ENCODE results near the gene KRTAP5-6.

The KRTAP5-6 gene, protein sequence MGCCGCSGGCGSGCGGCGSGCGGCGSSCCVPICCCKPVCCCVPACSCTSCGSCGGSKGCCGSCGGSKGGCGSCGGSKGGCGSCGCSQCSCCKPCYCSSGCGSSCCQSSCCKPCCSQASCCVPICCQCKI

DNA sequence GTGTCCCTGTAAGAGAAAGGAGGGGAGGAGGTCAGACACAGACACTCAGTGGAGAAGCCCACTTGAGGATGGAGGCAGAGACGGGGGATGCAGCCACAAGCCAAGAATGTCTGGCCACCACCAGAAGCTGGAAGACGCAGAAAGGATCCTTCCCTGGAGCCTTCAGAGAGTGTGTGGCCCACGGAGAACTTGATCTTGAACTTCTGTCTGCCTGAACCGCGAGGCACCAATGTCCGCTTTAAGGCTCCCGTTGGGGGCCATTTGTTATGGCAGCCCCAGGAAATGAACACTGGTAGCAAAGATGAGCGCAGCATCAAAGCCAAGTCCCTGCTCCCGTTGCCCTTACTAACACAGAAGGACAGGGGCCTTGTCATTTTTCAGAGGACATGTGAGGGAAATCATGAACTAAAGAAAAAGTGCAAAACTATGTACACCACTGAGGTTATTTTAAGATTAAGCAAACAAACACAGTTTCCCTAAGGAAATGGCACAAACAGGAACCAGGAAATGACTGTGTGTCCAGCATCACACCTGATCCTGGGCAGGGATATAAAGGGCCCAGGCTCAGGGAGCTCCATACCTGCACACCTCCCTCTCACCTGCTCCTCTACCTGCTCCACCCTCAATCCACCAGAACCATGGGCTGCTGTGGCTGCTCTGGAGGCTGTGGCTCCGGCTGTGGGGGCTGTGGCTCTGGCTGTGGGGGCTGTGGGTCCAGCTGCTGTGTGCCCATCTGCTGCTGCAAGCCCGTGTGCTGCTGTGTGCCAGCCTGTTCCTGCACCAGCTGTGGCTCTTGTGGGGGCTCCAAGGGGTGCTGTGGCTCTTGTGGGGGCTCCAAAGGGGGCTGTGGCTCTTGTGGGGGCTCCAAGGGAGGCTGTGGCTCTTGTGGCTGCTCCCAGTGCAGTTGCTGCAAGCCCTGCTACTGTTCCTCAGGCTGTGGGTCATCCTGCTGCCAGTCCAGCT is at the start of gene KRTAP5-6:
Gene KRTAP5-6 (plus strand): TSS at position 588 of the 963 bp plus-strand sequence. CDS start 51 bp downstream, at position 639.
- DNase-seq, result no peak

DNA sequence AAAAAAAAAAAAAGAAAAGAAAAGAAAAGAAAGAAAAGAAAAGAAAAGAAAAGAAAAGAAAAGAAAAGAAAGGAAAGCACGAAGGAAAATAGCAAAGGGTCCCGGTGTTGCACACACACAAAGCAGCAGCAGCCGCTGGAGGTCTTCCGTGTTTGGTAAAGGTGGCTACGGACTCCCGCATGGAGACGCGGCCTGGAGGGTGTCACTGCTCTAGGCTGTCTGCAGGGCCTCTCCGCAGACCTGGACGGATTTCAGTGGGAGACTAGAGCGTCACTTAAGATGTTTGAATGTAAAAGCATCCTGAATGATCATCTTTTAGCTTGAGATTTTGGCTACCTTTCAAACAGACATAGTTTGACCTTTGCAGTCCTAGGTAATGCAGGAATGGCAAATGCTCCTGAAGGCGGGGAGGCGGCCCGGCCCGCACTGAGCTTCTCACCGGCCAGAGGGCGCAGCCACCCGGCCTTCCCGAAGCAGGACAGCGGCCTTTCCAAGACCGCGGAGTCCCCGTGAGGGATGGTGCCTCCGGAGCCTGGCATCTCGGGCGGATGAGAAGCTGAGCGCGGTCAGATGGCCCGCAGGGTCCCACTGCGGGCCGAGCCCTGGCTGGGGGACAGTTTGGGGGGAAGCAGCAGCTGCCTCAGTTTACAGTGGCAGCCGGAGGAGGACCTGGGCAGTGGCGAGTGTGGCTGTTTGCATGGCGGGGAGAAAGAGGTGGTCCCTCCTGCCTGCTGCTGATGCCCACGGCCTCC is 48.9 kb upstream of the KRTAP5-6 start:
- no peak for DNase-seq

DNA sequence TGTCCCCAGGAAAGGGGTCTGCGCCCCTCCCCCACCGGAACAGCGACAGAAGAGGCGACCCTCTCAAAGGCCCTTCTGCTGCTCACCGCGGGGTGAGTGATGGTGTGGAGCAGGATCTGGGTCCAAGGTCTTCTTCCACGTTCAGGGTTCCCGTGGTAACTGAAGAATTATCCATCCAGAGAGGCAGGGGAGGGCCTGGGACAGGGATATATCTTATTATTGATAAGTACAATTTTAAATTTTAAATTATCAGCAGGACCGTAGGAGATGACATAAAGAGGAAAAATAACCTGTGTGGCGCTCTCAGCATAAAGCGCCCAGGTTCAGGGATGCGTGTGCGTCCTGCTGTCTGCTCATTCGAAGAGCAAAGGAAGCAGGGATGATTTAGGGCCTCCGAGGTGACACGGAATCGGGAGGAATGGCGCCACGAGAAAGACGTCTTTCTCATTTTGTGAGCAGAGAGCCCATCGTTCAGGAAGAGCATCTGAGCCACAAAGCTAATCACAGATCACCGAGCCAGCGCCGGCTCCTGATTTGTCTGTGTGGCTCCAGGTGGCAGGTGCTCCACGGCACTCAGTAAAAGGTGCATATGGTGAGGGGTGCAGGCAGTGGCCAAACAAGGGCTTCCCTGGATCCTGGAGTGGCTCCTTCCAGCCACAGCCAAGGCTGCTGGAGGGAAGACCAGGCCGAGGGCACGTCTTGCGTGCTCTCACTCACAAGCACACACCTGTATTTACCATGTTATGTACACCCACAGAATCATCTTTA is 48.2 kb upstream of the KRTAP5-6 start:
- DNase-seq, result no peak

GRCh38 chr11:1650034-1650917 is 46.7 kb upstream of the KRTAP5-6 start:
- DNase-seq, result no peak

DNA sequence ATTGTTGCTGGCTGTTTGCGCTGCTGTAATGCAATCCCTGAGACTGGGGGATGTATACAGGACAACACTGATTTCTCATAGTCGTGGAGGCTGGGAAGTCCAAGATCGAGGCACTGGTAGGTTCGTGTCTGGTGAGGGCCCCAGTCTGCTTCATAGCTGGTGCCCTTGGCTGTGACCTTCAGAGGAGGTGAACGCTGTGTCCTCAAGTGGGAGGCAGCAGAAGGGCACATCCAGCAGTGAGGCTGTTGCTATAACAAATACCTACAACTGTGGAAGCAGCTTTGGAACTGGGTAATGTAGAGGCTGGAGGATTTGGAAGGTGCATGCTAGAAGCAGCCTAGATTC is 46.1 kb upstream of the KRTAP5-6 start:
- DNase-seq, result no peak

GRCh38 chr11:1651411-1651980 is 45.5 kb upstream of the KRTAP5-6 start:
- DNase-seq, result no peak

DNA sequence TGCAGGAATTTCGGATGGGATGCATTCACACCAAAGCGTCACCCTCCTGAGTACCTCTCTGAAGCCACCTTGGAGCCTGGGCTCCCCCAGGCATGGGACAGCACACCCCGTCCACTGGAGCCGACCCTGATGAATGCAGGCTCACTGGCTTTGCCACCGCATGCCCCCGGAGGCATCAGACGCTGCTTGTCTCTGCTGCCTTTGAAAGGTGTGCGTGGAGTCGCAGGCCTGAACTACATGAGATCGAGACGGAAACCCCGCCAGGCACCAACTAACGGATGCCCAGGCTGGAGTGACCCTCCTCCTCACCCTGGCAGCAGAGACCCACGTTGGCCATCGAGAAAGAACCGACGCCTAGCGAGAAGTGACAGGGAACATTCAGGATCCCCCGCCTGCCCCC is 45.0 kb upstream of the KRTAP5-6 start:
- no peak for DNase-seq

DNA sequence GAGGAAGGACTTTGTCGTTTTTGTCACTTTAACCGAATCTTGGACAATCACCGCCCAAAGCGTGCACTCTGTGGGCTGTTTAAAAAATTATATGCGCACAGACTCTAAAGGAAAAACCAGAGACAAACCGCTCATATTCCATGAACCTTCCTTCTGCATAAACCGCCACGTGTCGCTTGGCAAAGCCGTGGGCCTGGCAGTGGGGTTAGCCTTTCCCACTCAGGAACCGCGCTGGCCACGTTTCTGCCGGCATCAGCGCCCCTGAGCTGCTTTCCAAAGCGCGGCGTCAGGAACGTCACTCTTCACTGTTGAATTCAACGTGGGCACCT is 44.6 kb upstream of the KRTAP5-6 start:
- no peak for DNase-seq

DNA sequence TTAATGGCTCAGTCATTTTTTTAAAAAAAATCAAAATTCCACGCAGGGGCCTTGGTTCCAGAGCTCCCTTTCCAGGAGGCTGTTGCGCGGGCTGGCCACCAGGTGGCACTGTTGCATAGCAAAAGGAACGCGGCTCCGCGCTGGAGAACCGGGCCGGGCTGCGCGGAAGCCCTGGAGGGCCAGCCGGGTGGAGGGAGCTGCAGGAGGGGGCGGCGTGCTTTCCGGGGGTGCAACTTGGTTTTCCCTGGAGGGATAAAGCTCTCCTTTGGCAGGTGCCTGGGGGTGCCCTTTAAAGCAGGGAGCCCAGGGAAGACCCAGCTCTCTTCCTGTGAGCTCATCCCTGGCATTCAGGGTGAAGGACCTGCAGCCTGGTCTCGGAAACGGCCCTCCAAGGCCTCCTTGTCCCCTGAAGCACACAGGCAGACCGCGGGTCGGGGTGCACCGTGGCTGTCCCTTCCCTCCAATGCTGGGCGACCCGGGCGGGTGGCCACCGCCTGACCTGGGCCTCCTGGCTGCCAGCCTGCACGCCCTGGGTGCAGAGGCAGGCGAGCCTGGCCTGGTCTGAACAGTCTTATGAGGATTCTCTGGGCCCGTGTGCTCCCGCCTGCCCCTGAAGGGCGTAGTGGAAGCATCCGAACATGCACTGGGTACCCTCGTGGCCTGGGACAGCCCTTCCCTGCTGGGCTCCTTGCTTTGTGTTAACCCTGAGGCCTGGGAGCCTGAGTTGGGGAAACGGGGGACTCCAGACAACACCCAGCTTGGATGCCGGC is 44.0 kb upstream of the KRTAP5-6 start:
- peak; percentile 75 for DNase-seq

DNA sequence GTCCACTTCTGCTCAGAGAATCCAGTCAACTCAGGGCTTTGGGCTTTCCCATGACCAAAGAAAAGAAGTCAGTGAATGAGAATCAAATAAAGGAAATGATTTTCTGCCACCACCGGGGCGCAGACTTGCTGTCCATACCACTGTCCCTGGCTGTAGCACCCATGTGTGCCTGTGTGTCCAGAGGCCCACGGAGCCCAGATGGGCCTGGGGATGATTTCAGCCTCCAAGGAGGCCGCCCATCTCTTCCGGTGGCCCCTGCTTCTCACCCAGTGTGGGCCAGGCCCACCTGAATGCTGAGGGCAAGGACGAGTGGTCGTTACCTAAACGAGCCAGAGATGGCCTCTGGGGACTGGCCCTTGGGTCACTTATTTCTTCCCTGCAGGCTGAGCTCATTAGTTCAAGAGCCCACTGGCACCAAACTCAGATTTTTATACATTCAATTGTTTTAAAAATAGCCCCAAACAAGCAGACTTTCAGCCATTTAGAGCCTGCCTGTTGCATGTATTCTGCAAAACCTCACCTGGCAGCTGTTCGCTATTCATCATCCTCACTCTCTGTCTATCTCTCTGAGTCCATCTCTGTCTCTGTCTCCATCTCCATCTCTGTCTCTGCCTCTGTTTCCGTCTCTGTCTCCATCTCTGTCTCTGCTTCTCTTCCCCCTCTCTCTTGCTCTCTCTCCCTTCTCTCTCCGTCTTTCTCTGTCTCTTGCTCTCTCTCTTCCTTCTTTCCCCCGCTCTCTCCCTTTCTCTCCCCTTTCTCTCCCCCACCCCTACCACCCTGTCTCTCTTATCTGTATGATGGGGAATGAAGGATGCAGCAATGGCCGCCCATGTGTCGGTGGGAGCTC is 43.2 kb upstream of the KRTAP5-6 start:
- no peak for DNase-seq

DNA sequence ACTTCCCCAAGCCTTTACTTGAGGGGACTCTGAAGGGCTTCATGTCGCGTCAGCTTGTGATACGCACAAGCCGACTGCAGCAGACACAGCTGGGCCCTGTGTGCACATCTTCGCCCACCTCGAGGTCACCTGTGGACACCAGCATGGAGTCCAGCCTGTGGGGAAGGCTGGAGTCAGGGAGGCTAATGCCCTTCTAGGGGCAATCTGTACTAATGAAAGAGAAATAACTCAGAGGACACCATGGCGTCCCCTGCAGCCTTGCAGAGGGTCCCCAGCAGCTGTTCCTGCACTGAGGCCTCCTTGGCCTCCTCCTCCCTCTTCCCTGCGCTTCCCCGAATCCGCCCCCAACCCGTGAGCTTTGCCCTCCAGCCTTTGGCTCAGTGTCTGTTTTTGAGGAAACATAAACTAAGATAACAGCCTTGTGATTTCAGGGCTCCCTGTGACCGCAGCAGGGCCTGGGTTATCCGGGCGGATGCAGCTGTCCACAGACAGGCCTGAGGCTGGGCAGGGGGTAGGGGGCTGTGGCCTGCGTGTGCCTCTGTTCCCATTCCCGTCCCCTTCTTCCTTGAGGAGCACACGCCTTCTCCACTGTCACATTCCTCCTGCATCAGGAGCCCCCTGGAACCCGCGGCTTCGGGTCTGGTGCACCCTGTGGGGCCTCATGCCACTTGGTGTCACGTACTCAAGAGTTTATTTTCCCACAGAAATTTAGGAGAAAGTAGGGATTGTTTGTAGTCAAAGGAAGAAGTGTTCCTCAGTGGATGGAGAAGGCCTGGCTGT is 42.4 kb upstream of the KRTAP5-6 start:
- no peak for DNase-seq

DNA sequence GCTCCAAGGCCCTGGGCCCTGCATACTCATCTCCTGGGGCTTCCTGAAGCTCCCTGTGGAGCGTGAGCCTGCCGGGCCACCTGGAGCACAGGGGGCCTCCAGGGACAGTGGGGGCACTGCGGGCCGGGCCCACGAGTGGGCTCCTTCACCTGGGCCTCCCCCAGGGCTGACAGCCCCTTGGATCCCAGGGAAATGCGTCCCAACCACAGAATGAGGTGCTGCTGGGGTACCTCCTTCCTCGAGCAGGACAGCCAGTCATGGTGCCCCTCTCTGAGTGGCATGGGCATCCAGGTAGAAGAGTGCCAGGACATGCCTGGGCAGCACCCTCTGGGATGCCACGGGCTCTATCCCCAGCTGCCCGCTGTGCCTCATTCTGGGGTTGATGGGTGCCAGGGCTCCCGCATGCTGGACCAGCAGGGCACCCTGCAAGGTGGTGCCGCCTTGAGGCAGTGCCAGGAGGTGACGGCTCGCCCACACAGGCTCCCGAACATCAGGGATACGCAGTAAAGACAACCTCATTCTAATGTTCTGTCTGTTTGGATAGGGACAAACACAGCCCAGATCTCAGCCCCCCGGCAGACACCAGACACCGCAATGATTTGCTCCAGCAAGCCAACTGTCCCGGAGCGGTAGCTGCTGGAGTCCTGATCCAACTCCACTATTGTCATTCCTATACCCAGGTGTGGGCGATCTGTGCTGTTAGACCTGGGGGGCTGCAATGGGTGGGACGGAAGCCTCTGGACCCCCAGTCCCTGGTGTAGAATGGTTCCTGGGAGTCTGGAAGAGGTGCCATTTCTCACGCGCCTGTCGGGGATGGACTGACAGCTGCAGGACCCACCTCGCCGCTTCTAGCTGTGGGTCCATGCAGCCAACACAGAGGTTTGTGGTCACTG is 41.6 kb upstream of the KRTAP5-6 start:
- DNase-seq, result no peak

GRCh38 chr11:1656061-1656441 is 40.9 kb upstream of the KRTAP5-6 start:
- DNase-seq, result no peak

- no peak for DNase-seq
These were observed 40.3 kb upstream of the KRTAP5-6 start for GRCh38 chr11:1656670-1657069.

GRCh38 chr11:1659506-1659905 is 37.5 kb upstream of the KRTAP5-6 start:
- DNase-seq, result no peak

DNA sequence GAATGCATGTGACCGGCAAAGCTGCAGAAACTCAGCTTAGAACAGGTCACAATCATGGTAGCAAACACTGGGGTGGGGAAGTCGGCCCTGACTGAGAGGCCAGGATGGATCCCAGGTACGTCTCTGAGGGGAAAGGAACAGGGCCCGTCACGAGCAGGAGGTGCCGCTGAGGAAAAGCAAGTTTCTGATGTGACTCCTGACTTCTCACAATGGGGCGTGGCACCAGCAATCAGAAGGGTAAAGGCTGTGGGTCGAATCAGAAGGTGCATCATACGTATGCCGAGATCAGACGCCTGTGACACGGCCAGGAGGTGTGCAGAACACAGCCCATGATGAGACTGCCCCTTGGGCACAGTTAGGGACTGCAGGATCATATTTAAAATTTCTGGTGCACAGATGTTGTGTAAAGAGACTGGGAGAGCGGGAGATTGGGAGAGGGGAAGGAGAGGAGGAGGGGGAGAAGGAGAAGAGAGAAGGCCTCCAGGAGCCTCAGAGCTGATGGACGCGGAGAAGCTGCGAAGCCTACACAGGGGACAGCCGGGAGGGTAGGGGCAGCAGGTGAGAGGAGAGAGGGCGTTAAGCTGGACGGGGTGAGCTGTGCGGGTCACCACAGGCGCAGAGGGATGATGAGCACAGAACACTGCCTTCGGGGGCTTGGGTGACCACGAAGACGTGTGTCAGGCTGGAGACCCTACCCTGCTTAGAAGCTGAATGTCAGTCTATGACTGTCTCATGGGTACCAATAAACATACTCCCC is 36.7 kb upstream of the KRTAP5-6 start:
- DNase-seq, result no peak
